Keratinocyte (primary cell): ENCODE data around the gene MAN1C1.

Source experiments
- CTCF ChIP-seq, 3 experiments: IDR thresholded peaks in 1 of 3; conservative IDR thresholded peaks in 1 of 3; optimal IDR thresholded peaks in 1 of 3; 2 replicates in 2 of 3; 3 replicates in 1 of 3; pipeline versions ENCODE3 to v1.5.1; 2011; ENCODE audit warnings: low read length in 3 of 3, mild to moderate bottlenecking in 3 of 3, moderate library complexity in 2 of 3, control low read depth in 1 of 3, inconsistent platforms in 1 of 3; ENCODE audit not compliant: insufficient read depth in 2 of 3; ENCODE audit errors: extremely low read depth in 1 of 3
- EZH2 ChIP-seq: IDR thresholded peaks from one replicate; pipeline ENCODE4 v1.6.1; 2012; ENCODE audit warnings: inconsistent platforms, mild to moderate bottlenecking, low read length, moderate library complexity

DNA sequence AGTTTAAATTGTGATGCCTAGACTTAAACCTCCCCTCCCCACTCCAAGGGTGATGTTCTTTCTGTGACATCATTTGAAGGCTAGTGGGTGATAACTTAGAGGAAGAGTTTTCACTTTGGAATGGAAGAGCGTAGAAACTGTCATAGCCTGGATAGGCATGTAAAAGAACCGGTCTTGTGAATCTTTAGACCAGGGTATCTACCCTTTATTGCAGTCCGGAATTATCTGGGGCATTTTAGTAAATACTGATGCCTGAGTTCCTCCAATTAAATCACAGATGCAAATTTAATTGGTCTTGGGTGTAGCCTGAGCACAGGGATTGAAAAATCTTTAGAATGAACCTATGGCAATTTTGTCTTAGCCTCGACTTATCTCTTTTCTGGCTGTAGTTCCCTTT is 24.7 kb downstream of the MAN1C1 start:
- TF ChIP-seq CTCF (optimal IDR thresholded peaks at IDR 0.05 in 1 of 3, IDR thresholded peaks at IDR 0.05 in 1 of 3, conservative IDR thresholded peaks at IDR 0.05 in 1 of 3; ENCODE audit: extremely low read depth in 1 of 3, insufficient read depth in 2 of 3, low read length in 3 of 3) (no peak), EZH2 (no peak)
